K562 (cell line): ENCODE measurements around the gene UMODL1. TPM values are rescaled to one million over a fixed set of nuclear protein-coding genes. Genes with fewer than 3 reads are reported as not detected.
A peak's percentile ranks its signal among the peaks of the same experiment; 100 is the strongest.

Experiments
- ATAC-seq: fragments of 200-7000 bp; cut with Tn5 transposase; 3 replicates; pipeline ENCODE4 v1.9.1; 2020; ENCODE audit warnings: moderate library complexity
- BruUV-seq: library from RNA; stranded (reverse); fragments of 400-500 nt; replicated peaks from 2 replicates; lab custom pipeline; 2021; lab: Mats Ljungman, UMichigan
- CTCF ChIA-PET: fragments of 300-600 bp; formaldehyde crosslinking; extraction: SDS; loops from one replicate; lab custom pipeline; 2021; ENCODE audit warnings: low intra/inter-chr PET ratio; lab: Yijun Ruan, JAX
- POLR2A ChIA-PET: fragments of 300-600, 350-650 bp; sonication (Branson Sonifier 250); formaldehyde crosslinking; extraction: SDS; loops from one replicate; lab custom pipeline; 2021; ENCODE audit warnings: antibody characterized with exemption, inconsistent platforms; lab: Yijun Ruan, JAX
- DNase-seq, 4 experiments: peaks; one replicate each; pipeline versions ENCODE4 v3.0.0 to v3.0.0-alpha.2; 2011 to 2018; ENCODE audit warnings: low spot score in 3 of 4, mixed read lengths in 3 of 4; ENCODE audit errors: extremely low read depth in 1 of 4
- FAIRE-seq: peaks from 2 replicates; lab custom pipeline; 2011; peaks lifted over from hg19 to GRCh38; lab: Jason Lieb, UNC
- H2AFZ ChIP-seq: 2 replicates; pipeline ENCODE4 v1.6.0; 2011; ENCODE audit warnings: low read depth, low read length, control low read depth, inconsistent platforms
- H3K27ac ChIP-seq: fragments of 200-600 bp; 3 replicates; pipeline ENCODE4 v1.8.0; 2011; ENCODE audit warnings: low read depth, mild to moderate bottlenecking, control low read depth, inconsistent platforms, low read length, moderate library complexity, mixed read lengths; ENCODE audit errors: extremely low read depth
- H3K27me3 ChIP-seq, 2 experiments: fragments of 300-600 bp in 1 of 2; 2 replicates in 1 of 2; 3 replicates in 1 of 2; pipeline versions ENCODE4 v1.6.0 to v1.8.0; 2011; ENCODE audit warnings: inconsistent platforms in 2 of 2, low read length in 2 of 2, mild to moderate bottlenecking in 1 of 2, mixed read lengths in 1 of 2, moderate library complexity in 1 of 2; ENCODE audit not compliant: control insufficient read depth in 2 of 2, insufficient read depth in 2 of 2
- H3K36me3 ChIP-seq: fragments of 300-600 bp; 3 replicates; pipeline ENCODE4 v1.8.0; 2011; ENCODE audit warnings: mild to moderate bottlenecking, low read length, inconsistent platforms; ENCODE audit not compliant: control insufficient read depth, insufficient read depth
- H3K4me1 ChIP-seq, 2 experiments: fragments of 200-600 bp in 1 of 2; replicated peaks in 1 of 2; 2 replicates in 1 of 2; 3 replicates in 1 of 2; pipeline versions ENCODE4 v1.5.1 to v1.8.0; 2011; ENCODE audit warnings: inconsistent platforms in 2 of 2, low read length in 2 of 2, mild to moderate bottlenecking in 1 of 2, mixed read lengths in 1 of 2, moderate library complexity in 1 of 2; ENCODE audit not compliant: control insufficient read depth in 2 of 2, insufficient read depth in 2 of 2
- H3K4me2 ChIP-seq: 2 replicates; pipeline ENCODE4 v1.6.1; 2011; ENCODE audit warnings: low read length, control low read depth, inconsistent platforms, mixed read lengths; ENCODE audit not compliant: insufficient read depth
- H3K4me3 ChIP-seq: fragments of 200-600 bp; sonication (generic), shearing (Covaris generic); 2 replicates; pipeline ENCODE4 v1.5.1; 2016; ENCODE audit warnings: control low read depth, inconsistent platforms
- H3K79me2 ChIP-seq: fragments of 200-600 bp; 3 replicates; pipeline ENCODE4 v1.8.0; 2011; ENCODE audit warnings: low read length, inconsistent platforms; ENCODE audit not compliant: control insufficient read depth, insufficient read depth
- H3K9ac ChIP-seq, 2 experiments: 2 replicates each; pipeline versions ENCODE4 v1.6.0 to v1.6.1; 2011; ENCODE audit warnings: low read depth in 2 of 2, low read length in 2 of 2, control low read depth in 1 of 2, inconsistent platforms in 1 of 2, mild to moderate bottlenecking in 1 of 2, mixed read lengths in 1 of 2; ENCODE audit not compliant: insufficient read depth in 1 of 2
- H3K9me1 ChIP-seq: one replicate; pipeline ENCODE4 v1.6.0; 2011; ENCODE audit warnings: inconsistent platforms, mild to moderate bottlenecking, low read length, moderate library complexity; ENCODE audit not compliant: control insufficient read depth, insufficient read depth
- H3K9me3 ChIP-seq: replicated peaks from 2 replicates; pipeline ENCODE4 v1.5.1; 2011; ENCODE audit warnings: low read depth, low read length, inconsistent platforms; ENCODE audit not compliant: control insufficient read depth, insufficient read depth
- H4K20me1 ChIP-seq: replicated peaks from 2 replicates; pipeline ENCODE4 v1.6.1; 2011; ENCODE audit warnings: low read length, inconsistent platforms, mixed read lengths; ENCODE audit not compliant: control insufficient read depth, insufficient read depth
- BRF1 ChIP-seq: IDR thresholded peaks from 3 replicates; pipeline ENCODE4 v1.6.1; 2011; ENCODE audit warnings: borderline replicate concordance, mild to moderate bottlenecking; ENCODE audit not compliant: insufficient read length; ENCODE audit errors: extremely low read depth
- CHD1 ChIP-seq: fragments of 200-600 bp; sonication (generic); IDR thresholded peaks from one replicate; pipeline ENCODE4 v1.6.1; 2012; ENCODE audit warnings: mild to moderate bottlenecking, moderate library complexity, low read length, inconsistent platforms
- NRF1 ChIP-seq, 2 experiments: fragments of 450-650 bp; IDR thresholded peaks in 1 of 2; conservative IDR thresholded peaks in 1 of 2; 2 replicates each; pipeline ENCODE4 v1.6.1; 2014; ENCODE audit warnings: mild to moderate bottlenecking in 2 of 2
- PHF8 ChIP-seq: fragments of 200-600 bp; sonication (generic); IDR thresholded peaks from 2 replicates; pipeline ENCODE4 v1.6.1; 2012; ENCODE audit warnings: mixed run types, mild to moderate bottlenecking, inconsistent platforms, low read length, moderate library complexity, borderline replicate concordance
- PREB ChIP-seq: sonication (generic); formaldehyde crosslinking; IDR thresholded peaks from 2 replicates; pipeline ENCODE4 v1.8.1; 2023; ENCODE audit warnings: mild to moderate bottlenecking, missing genetic modification reagents
- PYGO2 ChIP-seq: fragments of 450-650 bp; IDR thresholded peaks from 2 replicates; pipeline ENCODE4 v1.6.1; 2016; ENCODE audit warnings: mild to moderate bottlenecking, missing genetic modification characterization, moderate library complexity, missing compliant biosample characterization
- SMARCC2 ChIP-seq: fragments of 450-650 bp; IDR thresholded peaks from 2 replicates; pipeline ENCODE4 v1.6.1; 2017; ENCODE audit warnings: antibody characterized with exemption, moderate library complexity, mild to moderate bottlenecking, low read depth
- ZNF197 ChIP-seq: fragments of 200-800 bp; sonication (Bioruptor generic); IDR thresholded peaks from 2 replicates; pipeline ENCODE4 v1.6.1; 2016; ENCODE audit warnings: low read depth, missing genetic modification characterization, missing compliant biosample characterization
- ZNF407 ChIP-seq: fragments of 450-650 bp; IDR thresholded peaks from 2 replicates; pipeline ENCODE4 v1.6.1; 2016; ENCODE audit warnings: low read depth
- ZNF57 ChIP-seq: fragments of 450-650 bp; formaldehyde crosslinking; IDR thresholded peaks from 2 replicates; pipeline ENCODE4 v1.4.0; 2020; ENCODE audit warnings: mild to moderate bottlenecking, moderate library complexity
- WGBS: fragments of 100-300 bp; shearing (Covaris generic); methylation state at CpG from one replicate; pipeline ENCODE4 v1.1.6; 2016; ENCODE audit warnings: low coverage, mixed read lengths; ENCODE audit not compliant: insufficient coverage; ENCODE audit errors: missing lambda C conversion rate; 5-methylcytosine and 5-hydroxymethylcytosine counted together
- in situ Hi-C: fragments of 300-500 bp; cut with MboI; formaldehyde crosslinking; loops from 4 replicates; pipeline ENCODE4 v1.15.0; 2018; ENCODE audit warnings: inconsistent platforms, mixed read lengths
- intact Hi-C: fragments of 100-400 bp; cut with micrococcal nuclease; formaldehyde crosslinking; loops from 2 replicates; pipeline ENCODE4 v1.14.2; 2022
- polyA plus RNA-seq, 8 experiments: library from polyadenylated mRNA; depleted of rRNA in 4 of 8; stranded (reverse) in 5 of 8; unstranded in 3 of 8; fragments of >200 nt; fragmentation: Nextera tagmentation in 2 of 8; fragmentation: Illumina TruSeq in 1 of 8; extraction: Ambion mirVana in 2 of 8; extraction: Trizol in 1 of 8; gene quantifications; 2 replicates each; pipeline versions ENCODE4 v1.2.1 to v1.2.3, GENCODE V29; 2011 to 2014; ENCODE audit warnings: inconsistent platforms in 1 of 8, missing spikeins in 1 of 8
- total RNA-seq, 7 experiments: library from RNA; depleted of rRNA in 6 of 7; stranded (reverse); fragments of >200 nt in 6 of 7; fragmentation: Illumina TruSeq in 2 of 7; extraction: Trizol in 2 of 7; gene quantifications; 2 replicates each; pipeline versions ENCODE4 v1.2.1 to v1.2.3, GENCODE V29; 2011 to 2021; ENCODE audit warnings: low replicate concordance in 1 of 7

The UMODL1 gene
- total and polyA plus RNA-seq, 9 of the 15 experiments (the other 6 are each of a cell fraction or from before 2014, with no cell fraction given), result not detected

- no peak overlapping the region for H3K9ac ChIP-seq
- H3K9me3 ChIP-seq, result no peaks in the 10 kb centered on the region
- ChIA-PET CTCF (no interaction called here), POLR2A (interaction anchor here (0.6 to 1.3 kb wide), 2 partner anchors 8 to 21 kb away, joined by 3 read pairs; no protein-coding TSS in a partner anchor)
- H3K9me1 ChIP-seq, result peaks cover 3% of the 10 kb centered on the region
- no peak overlapping the region for H3K27ac ChIP-seq
- H2AFZ ChIP-seq, result no peak overlapping the region
- no peaks in the 10 kb centered on the region for H3K36me3 ChIP-seq
- in situ Hi-C loops (no loop called here), intact Hi-C loops (no loop called here)
- 24% methylated on average over 35 of the region's 35 CpGs for WGBS
- H3K4me3 ChIP-seq, result no peak overlapping the region
- H3K79me2 ChIP-seq, result no peaks in the 10 kb centered on the region
- H3K27me3 ChIP-seq, result peaks cover 59 to 87% of the 10 kb centered on the region in 2 experiments
- DNase-seq (no peak), FAIRE-seq (no peak), ATAC-seq (peak; percentile 64)
- no peak overlapping the region for H3K4me2 ChIP-seq
- peaks cover 3 to 4% of the 10 kb centered on the region in 2 experiments; a peak in 4 of 5 replicates for H3K4me1 ChIP-seq
- BruUV-seq, result no TSS peak
- H4K20me1 ChIP-seq, result peaks cover 28% of the 10 kb centered on the region
- TF ChIP-seq ZNF57 (CRISPR knock-in tag) (no peak), ZNF197 (CRISPR knock-in tag) (no peak), NRF1 (conservative IDR thresholded peaks at IDR 0.05 in 1 of 2, IDR thresholded peaks at IDR 0.05 in 1 of 2) (0 out of 4 replicates have a peak, but pooled peaks of 1 of the 2 experiments have one; percentile 11), CHD1 (no peak), SMARCC2 (no peak), PYGO2 (tag) (no peak), ZNF407 (no peak), PHF8 (no peak), BRF1 (no peak), PREB (no peak)
These were observed 4.8 kb downstream of the UMODL1 start for GRCh38 chr21:42075686-42076471.
